Prostate gland (tissue), 2 donors: ENCODE measurements around the gene PSIP1.

Experiments
- CTCF ChIP-seq, 4 experiments: fragments of 200-600 bp in 2 of 4; fragments of 450-650 bp in 2 of 4; sonication (generic) in 2 of 4; IDR thresholded peaks; 1 replicate in 3 of 4; 2 replicates in 1 of 4; pipeline ENCODE4 v1.5.1; 2016 to 2019; ENCODE audit warnings: antibody characterized with exemption in 4 of 4, mild to moderate bottlenecking in 2 of 4, moderate library complexity in 2 of 4
- POLR2AphosphoS5 ChIP-seq: sonication (generic); formaldehyde crosslinking; IDR thresholded peaks from one replicate; pipeline ENCODE4 v1.6.1; 2017; ENCODE audit warnings: antibody characterized with exemption

GRCh38 chr9:15433191-15433590, 77.6 kb downstream of the PSIP1 start:
- TF ChIP-seq CTCF (IDR thresholded peaks at IDR 0.05) = no peak
- no peak for TF ChIP-seq POLR2AphosphoS5
